ENCODE results near the gene IL11.

DNA sequence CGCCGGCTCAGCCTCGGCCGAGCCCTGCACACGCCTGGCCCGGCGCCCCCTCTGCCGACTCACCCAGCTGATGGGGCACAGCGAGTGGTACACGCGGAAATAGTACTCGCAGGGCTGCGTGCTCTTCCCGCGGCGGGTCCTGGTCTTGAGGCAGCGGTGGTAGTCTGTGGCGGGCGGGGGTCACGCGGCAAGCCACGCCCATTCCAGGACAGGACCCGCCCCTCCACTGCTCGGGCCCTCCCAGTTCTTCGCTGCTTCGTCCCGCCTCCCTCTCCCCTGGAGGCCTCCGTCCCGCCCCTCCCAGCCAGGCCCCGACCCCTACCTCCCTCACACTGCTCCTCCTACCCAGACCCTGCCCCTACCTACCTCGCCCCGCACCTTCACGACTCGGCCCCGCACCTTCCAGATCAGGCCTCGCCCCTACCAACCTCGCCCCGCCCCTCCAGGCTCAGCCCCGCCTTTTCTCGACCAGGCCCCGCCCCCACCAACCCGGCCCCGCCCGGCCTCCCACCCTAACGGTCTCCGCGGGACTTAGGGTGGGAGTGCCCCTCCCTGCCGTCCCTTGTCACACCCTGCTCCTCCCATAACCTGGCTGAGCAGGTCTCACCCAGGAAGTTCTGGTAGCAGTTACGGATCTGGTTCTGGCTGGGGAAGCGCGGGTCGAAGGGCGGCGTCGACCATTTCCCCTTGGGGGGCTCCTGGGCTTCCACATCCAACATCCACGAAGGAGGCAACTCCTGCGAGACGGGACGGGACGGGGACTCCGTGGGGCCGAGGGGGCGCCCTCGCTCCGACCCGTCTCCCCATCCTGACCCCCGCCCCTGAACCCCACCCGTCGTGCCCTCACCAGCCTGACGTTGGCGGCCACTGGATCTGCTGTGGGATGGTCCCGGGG lies 16.2 kb downstream of the IL11 start:
- TF ChIP-seq, protein P1, sequence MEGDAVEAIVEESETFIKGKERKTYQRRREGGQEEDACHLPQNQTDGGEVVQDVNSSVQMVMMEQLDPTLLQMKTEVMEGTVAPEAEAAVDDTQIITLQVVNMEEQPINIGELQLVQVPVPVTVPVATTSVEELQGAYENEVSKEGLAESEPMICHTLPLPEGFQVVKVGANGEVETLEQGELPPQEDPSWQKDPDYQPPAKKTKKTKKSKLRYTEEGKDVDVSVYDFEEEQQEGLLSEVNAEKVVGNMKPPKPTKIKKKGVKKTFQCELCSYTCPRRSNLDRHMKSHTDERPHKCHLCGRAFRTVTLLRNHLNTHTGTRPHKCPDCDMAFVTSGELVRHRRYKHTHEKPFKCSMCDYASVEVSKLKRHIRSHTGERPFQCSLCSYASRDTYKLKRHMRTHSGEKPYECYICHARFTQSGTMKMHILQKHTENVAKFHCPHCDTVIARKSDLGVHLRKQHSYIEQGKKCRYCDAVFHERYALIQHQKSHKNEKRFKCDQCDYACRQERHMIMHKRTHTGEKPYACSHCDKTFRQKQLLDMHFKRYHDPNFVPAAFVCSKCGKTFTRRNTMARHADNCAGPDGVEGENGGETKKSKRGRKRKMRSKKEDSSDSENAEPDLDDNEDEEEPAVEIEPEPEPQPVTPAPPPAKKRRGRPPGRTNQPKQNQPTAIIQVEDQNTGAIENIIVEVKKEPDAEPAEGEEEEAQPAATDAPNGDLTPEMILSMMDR (IDR thresholded peaks at IDR 0.05; ENCODE audit: borderline replicate concordance, extremely low read depth, low read length, poor library complexity, severe bottlenecking): no peak
- no peak for TF ChIP-seq EZH2 (IDR thresholded peaks at IDR 0.05; ENCODE audit: borderline replicate concordance, low read depth, low read length, severe bottlenecking)
